Measurements from ENCODE around the gene MFSD2B.
"Not testable (repeated sequence)": the region's sequence is repeated elsewhere in the genome, so short reads cannot be mapped to it uniquely, and the experiment has no call there.

MFSD2B gene

DNA sequence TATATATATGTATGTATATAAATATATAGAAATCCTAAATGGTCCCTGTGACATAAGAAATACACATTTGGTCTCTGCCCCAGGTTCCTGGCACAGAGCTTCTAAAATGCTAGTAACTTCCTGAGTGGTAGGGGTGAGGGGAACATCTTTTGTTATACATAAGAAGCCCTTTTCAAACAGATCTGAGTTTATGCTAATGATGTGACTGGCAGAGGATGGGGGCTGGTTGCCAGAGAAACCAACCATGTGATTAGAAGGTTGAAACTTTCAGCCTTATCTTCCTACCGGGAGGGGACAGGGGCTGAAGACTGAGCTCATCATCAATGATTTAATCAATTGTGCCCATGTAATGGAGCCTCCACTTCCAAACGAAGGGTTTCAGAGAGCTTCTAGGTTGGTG, 16.3 kb downstream of the MFSD2B start:
- Histone ChIP-seq H3K9me3 (replicated peaks in 1 of 2; ENCODE audit: control insufficient read depth in 2 of 2, insufficient read depth in 1 of 2, low read depth in 1 of 2, low read length in 2 of 2) (no peaks in the 10 kb centered on the region), H2BK15ac (ENCODE audit: low read length) (no peak overlapping the region), H3K4me2 (ENCODE audit: insufficient read depth, low read length, poor library complexity, severe bottlenecking) (no peak overlapping the region), H2BK120ac (ENCODE audit: low read depth, low read length) (no peak overlapping the region), H3K27ac (replicated peaks; ENCODE audit: low read length) (no peak overlapping the region), H2AFZ (ENCODE audit: low read length) (peak overlapping the region; percentile 19), H2AK5ac (ENCODE audit: low read depth, low read length) (no peak overlapping the region), H3K18ac (ENCODE audit: low read length) (no peak overlapping the region), H3K79me1 (ENCODE audit: low read depth, low read length) (peaks cover 6% of the 10 kb centered on the region), H3K4ac (ENCODE audit: low read length) (no peak overlapping the region), H3K23ac (ENCODE audit: low read depth, low read length, poor library complexity) (no peak overlapping the region), H2BK12ac (ENCODE audit: low read length) (no peak overlapping the region), H2BK5ac (ENCODE audit: low read length) (no peak overlapping the region), H3K9ac (ENCODE audit: low read depth, low read length, poor library complexity) (no peak overlapping the region), H3K4me3 (ENCODE audit: low read length in 2 of 2) (no peak overlapping the region), H4K8ac (ENCODE audit: low read depth, low read length) (no peak overlapping the region), H4K91ac (ENCODE audit: low read depth, low read length, poor library complexity) (no peak overlapping the region), H3K36me3 (replicated peaks in 1 of 2; ENCODE audit: control insufficient read depth in 2 of 2, insufficient read depth in 2 of 2, low read length in 2 of 2) (peaks cover 17 to 74% of the 10 kb centered on the region in 2 donors), H3K4me1 (ENCODE audit: control insufficient read depth in 2 of 2, insufficient read depth in 1 of 2, low read depth in 1 of 2, low read length in 2 of 2) (peaks cover 4 to 18% of the 10 kb centered on the region in 2 donors), H3K14ac (ENCODE audit: low read length) (no peak overlapping the region), H3K27me3 (ENCODE audit: control insufficient read depth in 3 of 3, insufficient read depth in 3 of 3, low read depth in 1 of 3, low read length in 3 of 3) (no peaks in the 10 kb centered on the region)
- no CpG with 5 or more reads among the region's 2 CpGs for WGBS, 2 donors (ENCODE audit: extremely low coverage in 2 of 2, insufficient read length in 2 of 2, insufficient replicate concordance in 1 of 2)
- DNase-seq (ENCODE audit: low spot score) = no peak

DNA sequence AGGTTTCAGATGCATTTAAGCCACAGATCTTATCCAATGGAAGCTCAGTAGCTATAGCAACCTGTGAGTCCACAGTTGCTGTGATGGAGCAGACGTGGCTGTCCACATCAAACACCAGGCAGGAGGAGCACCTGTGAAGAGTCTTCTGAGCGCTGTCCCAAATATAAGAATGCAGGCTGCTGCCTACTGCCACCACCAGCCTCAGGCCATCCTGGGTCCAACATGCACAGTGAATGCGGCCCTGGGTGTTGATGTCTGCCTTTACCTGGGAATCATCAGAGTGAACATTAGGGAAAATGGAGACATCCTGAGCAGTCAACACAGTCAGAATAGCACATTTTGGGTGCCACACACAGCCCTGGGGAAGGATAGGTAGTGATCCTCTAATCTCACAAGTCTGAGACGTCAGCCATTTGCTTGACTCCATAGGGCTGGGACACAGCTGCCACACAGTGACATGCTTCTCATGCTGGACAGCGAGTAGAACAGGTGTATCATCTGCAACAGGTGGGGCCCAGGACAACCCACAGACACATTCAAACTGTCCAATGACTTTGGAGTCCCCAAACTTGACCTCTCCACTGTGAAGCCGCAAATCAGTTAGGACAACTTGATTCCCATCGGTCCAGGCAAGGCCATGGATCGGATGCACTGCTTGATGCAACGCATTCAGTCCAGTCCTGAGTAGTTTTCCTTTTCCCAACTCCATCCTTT, 29.1 kb downstream of the MFSD2B start:
- Histone ChIP-seq H3K9me3 (replicated peaks in 1 of 2; ENCODE audit: control insufficient read depth in 2 of 2, insufficient read depth in 1 of 2, low read depth in 1 of 2, low read length in 2 of 2) (no peaks in the 10 kb centered on the region), H2BK12ac (ENCODE audit: low read length) (no peak overlapping the region), H3K27ac (replicated peaks; ENCODE audit: low read length) (no peak overlapping the region), H2BK120ac (ENCODE audit: low read depth, low read length) (no peak overlapping the region), H4K91ac (ENCODE audit: low read depth, low read length, poor library complexity) (no peak overlapping the region), H3K4me2 (ENCODE audit: insufficient read depth, low read length, poor library complexity, severe bottlenecking) (no peak overlapping the region), H3K36me3 (replicated peaks in 1 of 2; ENCODE audit: control insufficient read depth in 2 of 2, insufficient read depth in 2 of 2, low read length in 2 of 2) (peaks cover 11 to 60% of the 10 kb centered on the region in 2 donors), H3K27me3 (ENCODE audit: control insufficient read depth in 3 of 3, insufficient read depth in 3 of 3, low read depth in 1 of 3, low read length in 3 of 3) (no peaks in the 10 kb centered on the region), H3K79me1 (ENCODE audit: low read depth, low read length) (no peaks in the 10 kb centered on the region), H3K4me1 (ENCODE audit: control insufficient read depth in 2 of 2, insufficient read depth in 1 of 2, low read depth in 1 of 2, low read length in 2 of 2) (no peaks in the 10 kb centered on the region), H2BK15ac (ENCODE audit: low read length) (no peak overlapping the region), H3K23ac (ENCODE audit: low read depth, low read length, poor library complexity) (no peak overlapping the region), H3K18ac (ENCODE audit: low read length) (no peak overlapping the region), H4K8ac (ENCODE audit: low read depth, low read length) (no peak overlapping the region), H2AK5ac (ENCODE audit: low read depth, low read length) (no peak overlapping the region), H3K4me3 (ENCODE audit: low read length in 2 of 2) (no peak overlapping the region), H3K14ac (ENCODE audit: low read length) (no peak overlapping the region), H2AFZ (ENCODE audit: low read length) (no peak overlapping the region), H3K9ac (ENCODE audit: low read depth, low read length, poor library complexity) (no peak overlapping the region), H2BK5ac (ENCODE audit: low read length) (no peak overlapping the region), H3K4ac (ENCODE audit: low read length) (no peak overlapping the region)
- WGBS, 2 donors (ENCODE audit: extremely low coverage in 2 of 2, insufficient read length in 2 of 2, insufficient replicate concordance in 1 of 2) = no CpG with 5 or more reads among the region's 9 CpGs
- DNase-seq (ENCODE audit: low spot score) = no peak

GRCh38 chr2:24040511-24040910, 30.6 kb downstream of the MFSD2B start:
- WGBS, 2 donors (ENCODE audit: extremely low coverage in 2 of 2, insufficient read length in 2 of 2, insufficient replicate concordance in 1 of 2) = no CpG with 5 or more reads among the region's 4 CpGs
- Histone ChIP-seq H3K27ac (replicated peaks; ENCODE audit: low read length) (no peak overlapping the region), H2BK15ac (ENCODE audit: low read length) (no peak overlapping the region), H3K4me1 (ENCODE audit: control insufficient read depth in 2 of 2, insufficient read depth in 1 of 2, low read depth in 1 of 2, low read length in 2 of 2) (no peaks in the 10 kb centered on the region), H3K9ac (ENCODE audit: low read depth, low read length, poor library complexity) (no peak overlapping the region), H3K23ac (ENCODE audit: low read depth, low read length, poor library complexity) (no peak overlapping the region), H3K27me3 (ENCODE audit: control insufficient read depth in 3 of 3, insufficient read depth in 3 of 3, low read depth in 1 of 3, low read length in 3 of 3) (no peaks in the 10 kb centered on the region), H3K36me3 (replicated peaks in 1 of 2; ENCODE audit: control insufficient read depth in 2 of 2, insufficient read depth in 2 of 2, low read length in 2 of 2) (peaks cover 11 to 53% of the 10 kb centered on the region in 2 donors), H2AFZ (ENCODE audit: low read length) (no peak overlapping the region), H3K9me3 (replicated peaks in 1 of 2; ENCODE audit: control insufficient read depth in 2 of 2, insufficient read depth in 1 of 2, low read depth in 1 of 2, low read length in 2 of 2) (no peaks in the 10 kb centered on the region), H3K79me1 (ENCODE audit: low read depth, low read length) (no peaks in the 10 kb centered on the region), H2AK5ac (ENCODE audit: low read depth, low read length) (no peak overlapping the region), H2BK5ac (ENCODE audit: low read length) (no peak overlapping the region), H3K4me3 (ENCODE audit: low read length in 2 of 2) (no peak overlapping the region), H3K4me2 (ENCODE audit: insufficient read depth, low read length, poor library complexity, severe bottlenecking) (no peak overlapping the region), H3K4ac (ENCODE audit: low read length) (no peak overlapping the region), H2BK12ac (ENCODE audit: low read length) (no peak overlapping the region), H2BK120ac (ENCODE audit: low read depth, low read length) (no peak overlapping the region), H4K8ac (ENCODE audit: low read depth, low read length) (no peak overlapping the region), H4K91ac (ENCODE audit: low read depth, low read length, poor library complexity) (no peak overlapping the region), H3K14ac (ENCODE audit: low read length) (no peak overlapping the region), H3K18ac (ENCODE audit: low read length) (no peak overlapping the region)
- no peak for DNase-seq (ENCODE audit: low spot score)

DNA sequence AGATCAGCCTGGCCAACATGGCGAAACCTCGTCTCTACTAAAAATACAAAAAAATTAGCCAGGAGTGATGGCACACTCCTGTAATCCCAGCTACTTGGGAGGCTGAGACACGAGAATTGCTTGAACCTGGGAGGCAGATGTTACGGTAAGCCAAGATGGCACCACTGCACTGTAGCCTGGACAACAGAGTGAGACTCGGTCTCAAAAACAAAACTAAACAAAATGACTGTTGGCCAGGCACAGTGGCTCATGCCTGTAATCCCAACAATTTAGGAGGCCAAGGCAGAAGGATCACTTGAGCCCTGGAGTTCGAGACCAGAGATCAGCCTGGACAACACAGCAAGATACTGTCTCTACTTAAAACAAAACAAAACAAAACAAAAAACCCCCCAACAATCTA, 33.2 kb downstream of the MFSD2B start:
- not testable (repeated sequence) for H3K4me3 ChIP-seq (ENCODE audit: low read length in 2 of 2); H3K23ac ChIP-seq (ENCODE audit: low read depth, low read length, poor library complexity); H2BK15ac ChIP-seq (ENCODE audit: low read length); H2AFZ ChIP-seq (ENCODE audit: low read length); H3K14ac ChIP-seq (ENCODE audit: low read length); H4K91ac ChIP-seq (ENCODE audit: low read depth, low read length, poor library complexity); H4K8ac ChIP-seq (ENCODE audit: low read depth, low read length); H2AK5ac ChIP-seq (ENCODE audit: low read depth, low read length); H3K4me2 ChIP-seq (ENCODE audit: insufficient read depth, low read length, poor library complexity, severe bottlenecking); H3K27me3 ChIP-seq (ENCODE audit: control insufficient read depth in 3 of 3, insufficient read depth in 3 of 3, low read depth in 1 of 3, low read length in 3 of 3); H3K9me3 ChIP-seq (replicated peaks in 1 of 2; ENCODE audit: control insufficient read depth in 2 of 2, insufficient read depth in 1 of 2, low read depth in 1 of 2, low read length in 2 of 2); H3K79me1 ChIP-seq (ENCODE audit: low read depth, low read length); DNase-seq (ENCODE audit: low spot score); H3K18ac ChIP-seq (ENCODE audit: low read length); H3K9ac ChIP-seq (ENCODE audit: low read depth, low read length, poor library complexity); H2BK12ac ChIP-seq (ENCODE audit: low read length); H2BK5ac ChIP-seq (ENCODE audit: low read length); H3K27ac ChIP-seq (replicated peaks; ENCODE audit: low read length); H3K4ac ChIP-seq (ENCODE audit: low read length); H2BK120ac ChIP-seq (ENCODE audit: low read depth, low read length); H3K4me1 ChIP-seq (ENCODE audit: control insufficient read depth in 2 of 2, insufficient read depth in 1 of 2, low read depth in 1 of 2, low read length in 2 of 2)
- WGBS, 2 donors (ENCODE audit: extremely low coverage in 2 of 2, insufficient read length in 2 of 2, insufficient replicate concordance in 1 of 2) = no CpG with 5 or more reads among the region's 6 CpGs
- H3K36me3 ChIP-seq (replicated peaks in 1 of 2; ENCODE audit: control insufficient read depth in 2 of 2, insufficient read depth in 2 of 2, low read length in 2 of 2) = peaks cover 8 to 29% of the 10 kb centered on the region in 2 donors
